Epithelial cell of esophagus (primary cell): ENCODE results near the gene ERC2.

ENCODE experiments used
- DNase-seq: peaks from one replicate; pipeline ENCODE4 v3.0.0; 2010; ENCODE audit warnings: low read depth
- H3K4me3 ChIP-seq: 2 replicates; pipeline ENCODE4 v1.5.1; 2011; ENCODE audit warnings: mild to moderate bottlenecking, low read length, control low read depth
- CTCF ChIP-seq: IDR thresholded peaks from 2 replicates; pipeline ENCODE4 v1.5.1; 2011; ENCODE audit warnings: low read depth, mild to moderate bottlenecking, low read length, control low read depth, inconsistent platforms; ENCODE audit not compliant: insufficient read depth; ENCODE audit errors: missing control alignments

The ERC2 gene

GRCh38 chr3:55615039-55615693 is 853.1 kb downstream of the ERC2 start:
- H3K4me3 ChIP-seq, result no peak overlapping the region
- DNase-seq, result no peak
- TF ChIP-seq CTCF, result no peak

- TF ChIP-seq CTCF, result no peak
- DNase-seq, result no peak
- no peak overlapping the region for H3K4me3 ChIP-seq
These were observed 857.1 kb downstream of the ERC2 start for GRCh38 chr3:55611121-55611520.

GRCh38 chr3:55609230-55609827 is 858.9 kb downstream of the ERC2 start:
- TF ChIP-seq CTCF, result no peak
- no peak overlapping the region for H3K4me3 ChIP-seq
- DNase-seq, result no peak

GRCh38 chr3:55608301-55608937 is 859.8 kb downstream of the ERC2 start:
- no peak overlapping the region for H3K4me3 ChIP-seq
- no peak for TF ChIP-seq CTCF
- no peak for DNase-seq

GRCh38 chr3:55607844-55608243 is 860.4 kb downstream of the ERC2 start:
- DNase-seq, result no peak
- no peak overlapping the region for H3K4me3 ChIP-seq
- no peak for TF ChIP-seq CTCF

GRCh38 chr3:55607175-55607574 is 861.1 kb downstream of the ERC2 start:
- no peak overlapping the region for H3K4me3 ChIP-seq
- no peak for TF ChIP-seq CTCF
- DNase-seq, result no peak
